Amniotic stem cell (primary cell): ENCODE data around the gene CDC73.
"Not testable (repeated sequence)": the region's sequence is repeated elsewhere in the genome, so short reads cannot be mapped to it uniquely, and the experiment has no call there.

Source experiments
- DNase-seq: peaks from one replicate; lab custom pipeline; 2025; lab: John Stamatoyannopoulos, UW

Gene CDC73

DNA sequence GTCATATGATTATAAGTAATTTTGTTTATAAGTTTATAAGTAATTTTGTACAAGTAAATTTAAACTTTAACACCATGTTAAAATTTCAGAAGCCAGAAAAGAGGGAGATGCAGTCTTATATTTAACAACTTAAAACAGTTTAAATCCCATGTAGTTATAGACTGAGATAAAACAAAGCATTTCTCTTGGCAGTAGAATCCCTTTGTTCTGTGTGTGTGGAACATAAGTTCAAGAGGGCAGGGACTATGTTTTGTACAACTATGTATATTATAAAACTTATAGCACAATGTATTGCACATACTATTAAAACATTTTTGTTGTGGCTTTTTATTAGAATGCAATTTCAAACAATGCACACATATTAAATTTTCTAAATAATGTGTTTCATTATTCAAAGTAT is 109.3 kb downstream of the CDC73 start:
- not testable (repeated sequence) for DNase-seq

DNA sequence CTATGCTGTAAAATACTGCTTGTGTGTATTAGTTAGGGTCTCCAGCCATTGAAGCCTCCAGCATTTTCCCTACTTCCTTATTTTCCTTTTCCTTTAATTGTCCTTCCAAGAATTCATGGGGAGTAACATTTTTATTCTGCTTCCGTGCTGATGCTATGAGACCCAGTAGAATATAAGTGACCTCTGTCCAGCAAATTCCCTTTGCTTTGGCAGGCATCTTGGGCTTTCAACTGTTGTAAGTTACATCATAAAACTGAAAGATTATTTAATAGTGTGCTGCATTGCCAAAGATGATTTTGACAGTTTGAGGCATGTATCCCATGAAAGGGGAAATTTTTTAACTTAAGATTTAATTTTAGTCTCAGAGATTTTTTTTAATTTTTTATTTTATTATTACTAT is 112.7 kb downstream of the CDC73 start:
- no peak for DNase-seq

DNA sequence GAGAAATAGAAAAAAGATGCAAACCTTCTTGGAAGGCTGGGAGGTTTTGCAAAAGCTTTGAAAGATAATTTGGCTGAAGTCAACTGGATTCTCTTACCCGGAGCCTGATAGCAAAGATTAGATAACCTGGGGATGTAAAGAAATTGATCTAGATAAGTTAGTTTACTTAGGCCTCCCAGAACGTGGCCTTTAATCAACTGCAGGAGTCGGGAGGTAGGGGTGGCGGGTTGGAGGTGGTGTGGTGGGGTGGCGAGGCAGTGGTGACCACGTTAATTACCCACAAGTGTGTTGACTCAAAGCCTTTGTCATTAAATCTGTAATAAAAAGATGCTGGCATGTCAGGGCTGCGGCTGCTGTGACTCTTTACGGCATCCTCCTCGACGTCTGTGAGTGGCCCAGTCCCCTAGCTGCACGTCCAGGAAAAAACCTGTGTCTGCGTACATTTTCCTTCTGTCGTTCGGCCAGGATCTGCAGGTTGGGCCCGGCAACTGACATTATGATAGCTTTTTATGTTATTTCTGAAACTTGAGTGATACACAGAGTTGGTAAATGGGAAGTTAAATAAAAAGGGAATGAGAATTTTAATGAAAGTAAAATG is 115.6 kb downstream of the CDC73 start:
- DNase-seq: no peak

DNA sequence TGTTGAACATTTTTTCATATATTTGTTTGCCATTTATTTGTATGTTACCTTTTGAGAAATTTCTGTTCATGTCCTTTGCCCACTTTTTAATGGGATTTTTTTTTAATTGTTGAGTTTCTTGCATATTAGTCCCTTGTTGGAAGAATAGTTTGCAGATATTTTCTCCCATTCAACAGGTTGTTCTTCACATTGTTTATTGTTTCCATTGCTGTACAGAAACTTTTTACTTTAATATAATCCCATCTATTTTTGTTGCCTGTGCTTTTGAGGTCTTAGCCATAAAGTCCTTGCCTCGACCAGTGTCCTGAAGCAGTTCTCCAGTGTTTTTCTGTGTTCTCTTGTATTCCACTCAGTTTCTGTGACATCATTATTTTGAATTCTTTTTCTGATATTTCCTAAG is 118.8 kb downstream of the CDC73 start:
- no peak for DNase-seq

DNA sequence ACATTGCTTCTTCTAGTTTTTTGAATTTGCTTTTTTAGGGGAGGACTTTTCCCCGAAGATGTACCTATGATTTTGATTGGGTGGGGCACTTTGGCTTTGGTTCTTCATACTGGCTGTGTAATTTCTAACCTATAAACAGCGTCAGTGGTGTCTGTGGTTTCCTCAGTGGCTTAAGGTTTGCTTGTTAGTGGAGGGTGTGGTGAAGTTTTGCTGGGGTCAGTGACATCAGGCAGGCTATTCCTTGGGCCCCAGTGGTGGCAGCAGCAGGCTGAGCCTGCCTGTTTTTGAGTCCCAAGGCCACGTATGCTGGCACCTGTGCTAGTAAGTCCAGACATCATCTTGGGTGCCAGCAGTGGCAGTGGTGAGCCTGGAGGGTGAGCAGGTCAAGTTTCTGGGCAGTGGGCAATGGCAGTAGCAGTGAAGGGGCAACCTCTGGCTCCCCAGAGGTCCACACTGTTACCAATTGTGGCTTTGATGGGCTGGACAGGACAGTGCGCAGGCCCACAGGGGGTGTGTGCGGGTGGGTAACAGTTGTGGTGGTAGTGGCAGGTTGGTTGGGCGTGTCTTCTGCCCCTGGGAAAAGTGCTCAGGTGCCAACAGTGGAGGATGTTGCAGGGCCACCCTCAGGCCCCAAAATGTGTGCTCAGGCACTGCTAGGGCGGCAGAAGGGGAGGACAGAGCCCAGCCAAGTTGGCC is 119.4 kb downstream of the CDC73 start:
- DNase-seq: no peak

DNA sequence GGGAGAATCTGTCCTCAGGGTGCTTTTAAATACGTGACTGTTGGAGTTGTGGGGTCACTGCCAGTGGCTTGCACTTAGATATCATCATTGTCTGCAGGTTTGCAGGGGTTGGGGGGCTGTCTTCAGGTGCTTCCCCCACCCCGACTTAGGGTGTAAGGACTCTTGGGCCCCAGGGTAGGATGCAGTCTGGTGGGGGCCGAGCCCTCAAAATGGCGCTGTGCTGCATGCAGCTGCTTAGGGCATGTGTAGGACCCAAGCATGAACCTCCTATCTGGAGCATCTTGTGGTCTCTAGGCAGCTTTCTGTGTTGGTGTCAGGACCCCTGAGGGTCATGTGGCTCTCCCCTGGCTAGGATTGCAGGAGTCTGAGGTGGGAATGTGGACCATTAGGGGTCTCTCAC is 120.2 kb downstream of the CDC73 start:
- DNase-seq: no peak

DNA sequence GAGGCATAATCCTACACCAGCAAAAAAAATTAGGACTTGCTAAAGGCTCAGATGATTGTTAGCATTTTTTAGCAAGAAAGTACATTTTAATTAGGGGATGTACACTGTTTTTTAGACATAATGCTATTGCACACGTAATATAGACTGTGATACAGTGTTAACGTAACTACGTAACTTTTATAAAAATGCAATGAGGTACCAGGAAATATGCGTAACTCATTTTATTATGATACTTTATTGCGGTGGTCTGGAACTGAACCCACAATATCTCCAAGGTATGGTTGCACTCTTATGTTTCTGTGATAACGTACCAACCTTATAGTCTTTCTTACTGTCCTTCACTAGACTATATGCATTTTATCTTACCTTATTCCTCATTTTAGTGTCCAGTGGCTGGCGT is 127.4 kb downstream of the CDC73 start:
- DNase-seq: no peak

DNA sequence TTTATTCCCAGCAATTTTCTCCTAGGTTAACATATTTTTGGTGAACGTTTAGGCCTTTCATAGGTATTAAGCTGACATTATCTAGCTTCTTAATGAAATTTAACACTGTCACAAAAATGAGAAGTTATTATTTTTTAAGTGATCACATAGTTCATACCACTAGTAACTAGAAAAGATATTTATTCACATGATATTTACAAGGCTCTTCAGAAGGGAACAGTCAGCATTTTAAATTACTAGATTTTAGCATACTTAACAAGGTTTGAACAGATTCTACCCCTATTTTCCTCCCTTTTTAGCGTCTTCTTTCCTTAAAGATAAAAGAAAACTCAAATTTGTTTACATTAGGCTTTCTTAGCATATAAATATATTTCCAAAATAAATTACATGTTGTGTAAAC is 130.1 kb downstream of the CDC73 start:
- DNase-seq: no peak

DNA sequence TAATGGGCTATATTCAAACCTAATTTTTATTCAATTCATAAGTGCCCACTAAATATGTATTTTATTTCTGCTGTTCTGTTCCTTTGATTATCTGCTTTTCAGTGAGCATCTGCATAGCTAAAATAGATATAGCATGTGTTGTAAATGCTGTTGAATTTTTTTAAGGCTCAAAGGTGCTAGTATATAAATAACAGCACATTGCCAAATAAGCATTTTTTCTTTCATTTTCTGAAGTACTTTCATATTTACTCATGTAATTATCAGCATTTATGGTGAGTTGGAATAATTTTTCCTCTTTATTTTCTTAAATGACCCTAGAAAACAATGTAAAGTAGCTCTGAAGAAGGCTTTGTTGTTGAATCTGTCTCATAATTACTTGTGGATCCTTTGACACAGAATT is 134.2 kb downstream of the CDC73 start:
- no peak for DNase-seq

DNA sequence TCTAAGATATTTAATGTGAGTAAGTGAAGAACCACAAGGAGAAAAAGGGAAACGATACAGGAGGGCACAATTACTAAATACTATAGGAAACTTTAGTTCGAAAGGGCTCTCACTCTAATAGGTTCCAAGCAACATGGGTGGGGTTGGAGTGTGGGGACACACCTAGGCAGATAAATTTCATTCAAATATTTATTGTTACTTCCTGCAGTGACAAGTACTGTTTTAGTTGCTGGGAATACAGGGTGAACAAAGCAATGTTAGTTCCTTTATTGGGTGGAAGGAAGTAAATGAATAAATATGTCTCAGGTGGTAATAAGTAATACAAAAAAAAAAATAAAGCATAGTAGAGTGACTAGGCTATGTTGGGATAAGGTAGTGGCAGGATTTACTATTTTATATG is 137.8 kb downstream of the CDC73 start:
- no peak for DNase-seq

DNA sequence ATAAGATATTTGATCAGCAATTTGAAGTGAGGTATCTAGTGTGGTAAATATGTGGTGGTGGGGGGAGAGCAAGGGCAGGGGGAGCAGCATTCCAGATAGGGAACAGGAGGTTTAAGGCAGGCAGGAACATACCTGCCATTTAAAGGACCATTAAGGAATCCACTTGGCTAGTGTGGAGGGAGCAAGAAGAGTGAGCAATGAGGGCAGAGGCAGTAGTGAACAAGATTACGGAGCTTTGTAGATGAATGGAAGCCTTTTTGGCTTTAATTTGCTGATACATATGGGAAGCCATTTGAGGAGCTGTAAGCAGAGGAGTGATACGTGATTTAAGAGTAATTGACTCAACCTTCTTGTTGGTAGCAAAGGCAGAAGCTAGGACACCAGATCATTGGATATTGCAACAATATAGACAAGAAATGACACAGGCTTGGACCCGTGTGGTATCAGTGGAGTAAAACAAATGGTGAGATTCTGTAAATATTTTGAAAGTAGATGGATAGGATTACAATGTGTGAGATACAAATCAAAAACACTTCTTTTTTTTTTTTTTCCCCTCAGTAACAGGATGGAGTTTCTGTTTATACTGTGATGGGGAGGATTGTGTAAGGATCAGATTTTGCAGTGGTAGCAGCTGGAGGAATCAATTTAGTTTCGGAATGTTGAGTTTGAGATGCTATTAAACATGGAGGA is 138.4 kb downstream of the CDC73 start:
- no peak for DNase-seq

DNA sequence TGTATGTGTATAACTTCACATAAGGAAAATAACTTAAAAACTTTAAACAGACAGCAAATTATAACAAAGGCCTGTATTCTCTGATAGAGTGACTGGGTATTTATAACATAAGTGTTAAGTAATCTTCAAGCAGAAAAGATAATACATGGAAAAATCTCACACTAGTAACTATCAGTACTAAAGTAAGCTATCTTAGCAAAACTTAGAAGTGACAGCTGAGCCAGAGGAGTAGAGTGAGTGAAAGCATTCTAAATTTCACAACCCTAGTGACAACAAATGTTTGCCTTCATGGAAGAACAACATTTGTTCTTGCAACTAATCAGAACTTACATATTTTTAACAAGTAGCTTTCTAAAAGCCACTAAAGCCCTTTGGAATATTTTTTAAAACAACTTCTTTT is 139.1 kb downstream of the CDC73 start:
- DNase-seq: no peak

DNA sequence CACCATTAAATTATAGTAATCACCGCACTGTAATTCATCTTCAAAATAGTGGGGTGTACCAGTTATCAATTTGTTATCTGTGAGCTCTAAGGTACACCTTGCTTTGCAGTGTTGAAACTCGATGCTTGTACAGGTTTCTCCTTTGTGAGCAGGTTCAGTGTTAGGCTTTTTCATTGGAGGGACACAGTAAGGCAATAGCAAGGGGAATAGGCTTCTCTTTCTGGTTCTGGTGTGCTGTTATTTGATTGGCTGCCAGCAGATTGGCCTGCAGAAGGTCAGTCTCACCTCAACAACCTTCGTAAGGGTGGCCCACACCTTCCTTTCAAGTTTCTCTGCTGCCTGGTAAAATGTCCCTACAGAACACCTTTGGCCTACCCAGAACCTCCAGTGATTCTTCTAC is 140.8 kb downstream of the CDC73 start:
- DNase-seq: no peak

DNA sequence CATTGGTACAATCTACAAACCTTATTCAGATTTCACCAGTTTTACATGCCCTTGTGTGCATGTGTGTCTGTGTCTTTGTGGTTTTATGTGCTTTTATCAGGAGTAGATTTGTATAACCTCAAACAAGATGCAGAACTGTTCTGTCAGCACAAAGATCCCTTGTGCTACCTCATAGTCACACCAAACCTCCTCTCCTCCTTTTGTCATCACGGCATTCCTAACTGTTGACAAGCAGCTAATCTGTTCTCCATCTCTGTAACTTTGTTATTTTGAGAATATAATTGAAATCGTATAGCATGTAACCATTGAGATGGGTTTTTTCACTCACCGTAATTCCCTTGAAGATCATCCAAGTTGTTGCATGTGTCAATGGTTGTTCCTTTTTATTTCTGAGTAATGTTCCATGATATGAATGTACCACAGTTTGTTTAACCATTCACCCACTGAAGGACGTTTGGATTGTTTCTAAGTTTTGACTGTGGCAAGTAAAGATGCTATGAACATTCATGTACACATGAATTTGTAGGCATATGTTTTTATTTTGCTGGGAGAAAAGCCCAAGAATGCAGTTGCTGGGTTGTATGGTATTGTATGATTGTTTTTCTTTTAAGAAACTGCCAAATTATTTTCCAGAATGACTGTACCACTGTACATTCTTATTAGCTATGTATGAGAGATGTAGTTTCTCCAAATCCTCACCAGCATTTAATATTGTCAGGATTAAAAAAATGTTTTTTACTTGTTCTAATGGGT is 142.7 kb downstream of the CDC73 start:
- no peak for DNase-seq

DNA sequence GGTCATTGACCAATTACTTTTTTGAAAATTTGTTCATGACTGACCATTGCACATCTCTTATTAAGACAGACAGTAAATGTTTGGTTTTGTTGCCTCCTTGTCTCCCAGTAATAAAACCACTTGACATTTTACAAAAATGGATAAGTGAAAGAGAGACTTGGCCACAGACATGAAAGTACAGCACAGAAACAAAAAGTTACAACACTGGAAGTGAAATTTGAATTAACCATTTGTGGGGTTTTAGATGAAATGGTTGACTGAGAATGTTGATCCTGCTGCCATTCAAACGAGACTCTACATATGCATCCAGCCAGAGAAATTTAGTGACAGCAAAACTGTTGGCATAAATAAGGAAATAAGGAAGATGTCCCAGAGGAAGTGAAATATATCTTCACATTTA is 143.9 kb downstream of the CDC73 start:
- no peak for DNase-seq

DNA sequence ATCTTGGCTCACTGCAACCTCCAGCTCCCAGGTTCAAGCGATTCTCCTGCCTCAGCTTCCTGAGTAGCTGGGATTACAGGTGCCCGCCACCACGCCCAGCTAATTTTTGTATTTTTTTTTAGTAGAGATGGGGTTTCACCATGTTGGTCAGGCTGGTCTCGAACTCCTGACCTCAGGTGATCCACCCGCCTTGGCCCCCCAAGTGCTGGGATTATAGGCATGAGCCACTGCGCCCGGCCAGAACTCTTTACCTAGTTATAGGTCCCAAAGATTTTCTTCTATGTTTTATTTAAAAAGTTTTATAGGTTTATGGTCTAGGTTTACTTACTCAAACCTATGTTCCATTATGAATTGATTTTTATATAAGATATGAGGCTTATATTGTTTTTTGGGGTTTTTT is 145.0 kb downstream of the CDC73 start:
- not testable (repeated sequence) for DNase-seq

DNA sequence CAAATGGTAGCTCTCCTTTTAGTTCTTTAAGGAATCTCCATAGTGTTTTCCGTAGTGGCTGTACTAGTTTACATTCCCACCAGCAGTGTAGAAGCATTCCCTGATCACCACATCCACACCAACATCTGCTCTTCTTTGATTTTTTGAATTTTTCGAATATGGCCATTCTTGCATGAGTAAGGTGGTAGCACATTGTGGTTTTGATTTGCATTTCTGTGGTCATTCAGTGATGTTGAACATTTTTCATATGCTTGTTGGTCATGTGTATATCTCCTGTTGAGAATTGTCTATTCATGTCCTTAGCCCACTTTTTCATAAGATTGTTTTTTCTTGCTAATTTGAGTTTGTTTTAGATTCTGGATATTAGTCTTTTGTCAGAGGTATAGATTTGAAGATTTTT is 149.2 kb downstream of the CDC73 start:
- DNase-seq: no peak

DNA sequence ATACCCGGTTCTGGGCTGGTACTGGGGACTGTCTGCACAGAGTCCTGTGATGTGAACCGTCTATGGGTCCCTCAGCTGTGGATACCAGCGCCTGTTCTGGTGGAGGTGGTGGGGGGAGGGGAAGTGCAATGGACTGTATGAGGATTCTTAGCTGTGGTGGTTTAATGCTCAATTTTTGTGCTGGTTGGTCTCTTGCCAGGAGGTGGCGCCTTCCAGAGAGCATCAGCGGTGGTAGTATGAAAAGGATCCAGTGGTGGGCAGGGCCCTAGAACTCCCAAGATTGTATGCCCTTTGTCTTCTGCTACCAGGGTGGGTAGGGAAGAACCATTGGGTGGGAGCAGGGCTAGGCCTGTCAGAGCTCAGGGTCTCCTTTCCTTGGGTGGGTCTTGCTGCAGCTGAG is 153.9 kb downstream of the CDC73 start:
- DNase-seq: no peak

DNA sequence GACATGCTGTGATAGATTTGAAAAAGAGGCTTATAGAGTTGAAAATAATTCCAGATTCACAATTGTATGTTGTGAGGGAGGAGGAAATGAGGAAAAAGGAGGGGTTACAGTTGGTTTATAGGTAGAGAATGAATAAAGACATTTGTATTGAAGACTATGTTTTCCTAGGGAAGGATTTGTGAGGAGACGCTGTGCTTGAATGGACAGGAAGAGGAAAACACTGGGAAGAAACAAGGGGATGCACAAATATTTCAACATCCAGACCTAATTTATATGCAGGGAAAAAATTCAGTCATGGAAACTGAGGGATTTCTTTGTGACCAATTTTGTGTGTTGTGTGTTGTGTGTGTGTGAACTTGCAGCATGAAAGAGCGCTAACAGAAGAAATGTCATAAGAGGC is 157.1 kb downstream of the CDC73 start:
- no peak for DNase-seq

DNA sequence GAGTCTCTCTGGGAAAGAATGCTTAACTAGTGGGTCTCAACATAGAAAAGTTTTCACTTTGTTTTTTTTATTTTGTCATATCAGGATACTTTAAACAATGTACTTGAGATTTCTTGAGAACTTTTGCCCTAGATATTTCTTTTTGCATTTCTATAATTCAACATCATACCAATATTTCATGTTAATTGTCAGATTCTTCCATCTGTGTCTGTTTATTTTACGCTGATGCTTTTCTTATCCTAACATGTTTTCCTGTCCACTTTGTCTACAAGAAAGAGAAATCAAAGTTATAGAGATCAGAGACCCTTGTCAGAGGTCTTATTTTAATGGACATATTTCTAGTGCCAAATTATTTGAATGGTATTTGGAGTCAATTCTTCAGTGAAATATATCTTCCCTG is 160.1 kb downstream of the CDC73 start:
- no peak for DNase-seq

DNA sequence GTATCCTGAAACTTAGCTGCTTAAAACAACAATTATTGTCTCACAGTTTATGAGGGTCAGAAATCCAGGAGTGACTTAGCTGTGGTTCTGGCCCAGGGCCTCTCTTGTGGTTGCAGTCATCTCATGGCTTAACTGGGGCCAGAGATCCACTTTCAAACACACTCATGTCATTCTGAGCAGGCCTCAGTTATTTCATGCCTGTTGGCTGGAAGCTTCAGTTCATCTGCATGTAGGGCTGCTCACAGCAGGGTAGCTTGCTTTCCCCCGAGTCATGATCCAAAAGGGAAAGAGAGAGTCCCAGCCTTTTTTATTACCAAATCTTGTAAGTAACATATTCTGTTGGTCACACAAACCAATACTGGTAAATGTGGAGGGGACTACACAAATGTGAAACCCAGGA is 161.2 kb downstream of the CDC73 start:
- no peak for DNase-seq

DNA sequence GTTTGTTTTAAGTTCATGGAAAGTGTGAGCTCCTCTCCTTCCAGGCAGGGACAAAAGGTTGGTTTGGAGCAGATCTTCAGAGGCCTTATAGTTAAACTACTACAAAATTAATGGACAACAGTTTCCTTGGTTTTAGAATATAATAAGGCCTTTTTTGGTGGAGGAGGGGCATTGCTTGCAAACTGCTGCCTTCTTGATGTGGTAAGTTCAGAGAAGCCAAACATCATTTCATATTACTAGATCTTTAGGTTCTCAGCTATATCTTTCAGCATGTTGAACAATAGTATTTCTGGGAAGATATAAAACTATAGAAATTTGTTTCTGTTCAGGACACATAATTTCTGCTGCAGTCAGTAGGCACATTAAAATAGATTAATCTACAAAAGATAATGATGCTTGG is 162.4 kb downstream of the CDC73 start:
- DNase-seq: no peak

DNA sequence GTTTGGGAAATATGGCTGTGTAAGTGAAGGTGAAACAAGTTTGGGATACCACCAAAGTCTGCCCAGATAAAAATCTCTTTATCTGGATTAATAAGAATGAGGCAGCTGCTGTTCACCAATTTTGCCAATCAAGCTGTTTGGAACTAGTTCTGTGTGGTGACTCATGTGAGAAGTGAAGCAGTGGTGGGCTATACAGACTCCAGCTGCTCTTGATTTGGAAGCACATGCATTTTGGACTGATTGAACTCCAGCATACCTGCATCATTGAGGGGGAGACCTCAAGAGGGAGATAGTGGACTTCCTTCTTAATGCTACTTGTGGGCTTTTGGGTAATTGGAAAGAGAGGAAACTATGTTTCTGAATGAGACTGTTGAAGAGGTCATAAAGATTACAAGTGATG is 163.8 kb downstream of the CDC73 start:
- no peak for DNase-seq
